HG03460 (cell line): Measurements from ENCODE around the gene DYNLL1.
"Not testable (repeated sequence)": the region's sequence is repeated elsewhere in the genome, so short reads cannot be mapped to it uniquely, and the experiment has no call there.

Experiments used
- ATAC-seq: cut with Tn5 transposase; IDR thresholded peaks from one replicate; pipeline ENCODE4 v1.9.1; 2021; ENCODE audit not compliant: unreplicated experiment

Gene DYNLL1

DNA sequence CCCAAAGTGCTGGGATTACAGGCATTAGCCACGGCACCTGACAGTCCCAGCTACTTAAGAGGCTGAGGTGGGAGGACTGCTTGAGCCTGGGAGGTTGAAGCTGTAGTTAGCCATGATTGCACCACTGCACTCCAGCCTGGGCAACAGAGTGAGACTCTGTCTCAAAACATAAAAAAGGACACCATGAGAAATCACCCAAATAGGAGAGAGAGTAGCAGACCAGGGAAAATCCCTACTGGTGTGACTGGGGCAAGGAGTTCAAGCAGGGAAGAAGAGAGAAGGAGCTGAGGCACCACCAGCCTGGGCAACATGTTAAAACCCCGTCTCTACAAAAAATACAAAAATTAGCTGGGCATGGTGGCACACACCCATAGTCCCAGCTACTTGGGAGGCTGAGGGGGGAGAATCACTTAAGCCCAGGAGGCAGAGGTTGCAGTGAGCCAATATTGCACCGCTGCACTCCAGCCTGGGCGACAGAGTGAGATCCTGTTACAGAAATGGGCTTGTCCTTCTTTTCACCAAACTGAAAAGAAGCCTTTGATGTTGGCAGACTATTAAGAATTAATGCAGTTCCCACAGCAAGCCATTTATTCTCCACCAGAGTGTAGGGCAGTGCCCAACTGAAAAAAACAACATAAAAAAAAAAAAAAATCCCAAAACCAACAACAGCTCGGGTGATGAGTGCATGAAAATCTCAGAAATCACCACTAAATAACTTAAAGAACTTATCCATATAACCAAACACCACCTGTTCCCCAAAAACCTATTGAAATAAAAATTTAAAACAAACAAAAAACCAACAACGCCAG lies 21.9 kb upstream of the DYNLL1 start:
- ATAC-seq = no peak

DNA sequence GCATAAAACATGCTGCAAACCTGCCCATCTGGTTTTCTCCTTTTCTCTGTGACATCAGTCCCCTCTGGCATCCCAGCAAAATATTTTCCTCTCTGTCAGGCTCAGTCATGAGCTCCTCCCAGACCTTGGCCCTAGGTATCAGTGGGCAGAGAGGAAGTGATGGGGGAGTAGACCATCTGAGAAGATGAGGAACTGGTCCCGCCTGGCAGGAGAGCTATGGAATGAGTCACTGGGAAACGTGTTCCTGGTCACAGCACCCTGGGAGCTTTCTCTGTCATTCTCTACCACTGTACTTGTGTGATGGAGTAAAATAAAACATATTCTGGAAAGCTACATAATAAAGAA lies 21.3 kb upstream of the DYNLL1 start:
- ATAC-seq = no peak

DNA sequence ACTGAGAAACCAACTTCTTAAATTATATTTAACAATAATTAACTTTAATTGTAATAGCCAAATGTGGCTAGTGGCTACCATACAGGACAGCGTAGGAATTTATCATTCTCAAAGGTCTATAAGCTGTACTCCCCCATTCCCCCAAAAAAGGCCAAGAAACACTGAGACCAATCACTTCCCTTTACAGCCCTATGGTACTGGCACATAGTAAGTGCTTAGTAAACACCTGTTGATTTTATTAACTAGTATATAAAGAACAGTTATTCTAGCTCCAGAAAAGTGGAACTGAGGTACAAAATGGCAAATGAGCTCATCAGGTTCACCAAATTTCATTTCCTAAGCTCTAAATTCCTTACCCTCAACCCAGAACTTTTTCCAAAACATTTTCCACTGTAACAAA lies 20.3 kb upstream of the DYNLL1 start:
- no peak for ATAC-seq

DNA sequence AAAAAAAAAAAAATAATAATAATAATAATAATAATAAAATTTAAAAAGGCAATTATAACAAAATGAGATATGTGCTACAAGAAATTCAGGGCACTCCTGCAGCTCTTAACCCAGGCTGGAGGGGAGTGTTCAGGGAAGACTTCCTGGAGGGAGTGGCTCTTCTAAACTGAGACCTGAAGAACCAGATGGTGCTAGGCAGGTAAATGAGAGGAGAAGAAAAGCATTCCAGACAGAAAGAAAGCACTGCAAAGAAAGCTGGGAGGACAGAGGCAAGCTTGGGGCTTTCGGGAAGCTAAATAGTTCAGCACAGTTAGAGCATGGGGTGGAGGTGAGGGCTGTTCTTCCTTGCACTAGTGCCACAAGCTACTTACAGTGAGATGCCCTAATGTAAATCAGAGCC lies 16.5 kb upstream of the DYNLL1 start:
- ATAC-seq = no peak

DNA sequence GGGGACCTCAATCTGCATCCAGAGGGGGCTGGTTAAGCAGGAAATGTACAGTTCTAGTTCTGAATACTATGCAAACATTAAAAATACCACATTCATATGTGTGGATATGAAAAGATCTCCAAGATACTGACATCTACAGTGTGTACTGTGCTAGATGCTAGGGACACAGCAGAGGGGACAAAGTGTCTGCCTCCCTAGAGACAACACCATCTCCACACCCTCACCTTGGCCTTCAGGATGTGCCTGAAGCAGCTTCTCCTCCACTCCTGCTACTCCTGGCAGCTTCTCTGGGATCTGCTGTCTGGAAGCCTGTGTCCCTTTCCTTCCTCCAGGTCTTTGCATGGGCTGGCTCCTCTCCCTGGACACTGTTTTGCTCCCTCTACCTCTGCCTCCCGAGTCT lies 15.7 kb upstream of the DYNLL1 start:
- no peak for ATAC-seq

DNA sequence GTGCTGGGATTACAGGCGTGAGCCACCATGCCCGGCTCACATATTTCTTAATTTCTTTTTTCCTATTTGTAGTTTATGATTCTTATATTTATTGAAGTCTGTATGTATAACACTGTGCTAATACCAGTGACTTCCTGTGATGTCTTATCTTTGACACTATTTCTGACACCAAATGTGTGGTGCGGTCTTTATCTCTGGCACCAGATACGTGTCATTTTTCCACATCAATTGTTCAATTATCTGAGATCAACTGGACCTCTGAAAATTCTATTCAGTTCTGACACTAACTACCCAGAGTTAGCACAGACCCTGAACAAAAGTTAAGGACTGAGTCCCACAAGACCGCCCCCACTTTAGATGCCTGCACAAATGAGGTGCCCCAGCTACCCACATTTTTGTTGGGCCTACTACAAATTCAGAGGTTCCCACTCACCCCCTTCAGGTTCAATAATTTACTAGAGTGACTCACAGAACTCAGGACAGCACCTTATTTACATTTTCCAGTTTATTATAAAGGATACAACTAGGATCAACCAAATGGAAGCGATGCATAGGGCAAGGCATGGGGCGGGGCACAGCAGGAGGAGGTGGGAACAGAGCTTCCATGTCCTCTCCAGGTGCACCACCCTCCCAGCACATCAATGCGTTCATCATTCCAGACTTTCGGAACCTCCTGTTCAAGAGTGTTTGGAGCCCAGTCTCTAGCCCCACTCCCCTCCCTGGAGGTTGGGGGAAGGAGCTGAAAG lies 14.7 kb upstream of the DYNLL1 start:
- no peak for ATAC-seq

DNA sequence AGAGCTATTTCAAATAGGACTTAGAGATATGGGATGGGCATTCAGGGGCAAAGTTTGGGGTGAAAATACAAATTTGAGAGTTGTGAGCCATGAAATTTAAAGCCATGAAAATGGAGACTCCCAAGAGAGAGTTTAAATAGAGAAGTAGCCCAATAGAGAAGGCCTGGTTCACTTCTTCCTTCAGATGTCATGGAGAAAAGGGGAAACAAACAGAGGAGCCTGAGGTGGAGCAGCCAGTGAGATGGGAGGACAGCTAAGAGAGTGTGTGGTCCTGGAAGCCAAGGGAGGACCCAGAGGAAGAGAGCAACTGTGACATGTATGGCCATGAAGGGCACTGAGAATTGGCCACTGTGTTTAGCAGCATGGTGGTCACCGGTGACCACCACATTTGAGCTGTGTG lies 12.3 kb upstream of the DYNLL1 start:
- no peak for ATAC-seq

DNA sequence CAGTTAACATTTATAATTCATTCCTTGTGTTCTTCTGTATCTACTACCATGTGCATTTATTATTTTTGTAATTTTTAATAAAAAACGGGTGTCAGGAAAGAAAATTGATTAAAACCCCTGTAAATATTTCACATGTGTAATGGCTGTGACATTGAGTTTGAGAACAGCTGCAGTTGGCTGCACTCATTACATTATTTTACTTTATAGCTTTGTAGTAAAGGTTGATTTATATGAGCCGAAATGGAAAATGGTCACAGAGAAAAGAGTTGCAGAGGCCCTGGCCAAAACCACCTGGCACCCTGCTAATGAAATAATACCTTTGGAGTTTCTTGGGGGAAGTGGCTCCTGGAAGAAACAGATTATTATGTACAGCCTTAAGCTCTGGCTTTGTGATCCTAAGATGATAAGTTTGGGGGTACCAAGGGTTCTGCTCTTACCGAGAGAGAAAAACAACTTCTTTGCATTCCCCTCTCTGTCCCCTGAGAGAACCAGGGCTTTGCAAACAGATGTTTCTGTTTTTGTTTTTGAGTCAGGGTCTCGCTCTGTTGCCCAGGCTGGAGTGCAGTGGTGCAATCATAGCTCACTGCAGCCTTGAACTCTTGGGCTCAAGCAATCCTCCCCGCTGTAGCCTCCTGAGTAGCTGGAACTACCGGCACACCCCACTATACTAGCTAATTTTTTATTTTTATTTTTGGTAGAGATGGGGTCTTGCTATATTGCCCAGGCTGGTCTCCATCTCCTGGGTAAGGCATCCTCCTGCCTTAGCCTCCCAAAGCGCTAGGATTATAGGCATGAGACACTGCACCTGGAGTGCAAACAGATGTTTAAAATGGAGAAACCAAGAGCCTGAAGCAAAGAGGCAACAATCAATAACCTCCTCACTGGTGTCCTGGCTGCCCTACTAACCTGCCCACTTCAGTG lies 9.7 kb upstream of the DYNLL1 start:
- no peak for ATAC-seq

DNA sequence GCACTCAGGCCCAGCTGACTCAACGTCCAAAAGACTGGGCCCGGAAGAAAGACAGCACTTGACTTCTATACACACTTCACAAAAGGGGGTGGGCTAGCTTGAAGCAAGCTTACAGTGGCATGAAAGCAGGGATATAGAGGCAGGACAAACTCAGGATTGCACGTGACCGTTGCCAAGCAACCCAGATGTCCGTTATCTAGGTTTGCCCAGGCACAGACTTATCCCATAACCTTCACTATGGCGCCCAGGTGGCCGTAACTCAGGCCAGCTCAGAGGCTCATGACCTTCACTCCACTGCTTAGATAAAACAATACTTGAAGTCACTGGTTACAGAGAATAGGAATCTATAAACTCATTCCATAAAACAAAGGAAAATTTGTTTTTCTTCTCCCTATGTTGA lies 8.4 kb upstream of the DYNLL1 start:
- not testable (repeated sequence) for ATAC-seq

DNA sequence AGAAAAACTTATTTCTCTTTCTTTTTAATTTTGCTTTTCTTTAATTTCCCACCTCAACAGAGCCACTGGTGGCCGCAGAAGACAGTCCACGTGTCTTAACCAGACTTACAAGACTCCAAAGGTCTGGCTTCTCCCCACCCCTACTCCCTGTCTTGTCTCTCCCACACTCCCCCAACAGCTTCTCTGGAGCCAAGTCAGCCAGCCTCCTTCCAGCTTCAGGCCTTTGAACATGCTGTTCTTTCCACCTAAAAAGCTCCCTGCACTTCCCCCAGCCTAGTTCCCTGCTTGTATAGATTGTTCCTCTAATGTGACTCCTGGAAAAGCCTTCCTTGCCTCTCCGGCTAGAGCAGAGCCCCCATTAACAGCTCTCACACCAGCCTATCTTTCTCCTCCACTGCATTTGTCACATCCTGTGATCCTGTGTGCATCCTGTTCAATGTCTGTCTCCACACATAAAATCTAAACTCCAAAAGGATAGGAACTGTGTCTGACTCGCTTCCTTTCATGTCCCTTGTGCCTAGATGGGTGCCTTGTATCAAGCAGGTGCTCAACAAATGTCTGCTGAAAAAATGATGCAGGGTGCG lies 7.8 kb upstream of the DYNLL1 start:
- no peak for ATAC-seq

DNA sequence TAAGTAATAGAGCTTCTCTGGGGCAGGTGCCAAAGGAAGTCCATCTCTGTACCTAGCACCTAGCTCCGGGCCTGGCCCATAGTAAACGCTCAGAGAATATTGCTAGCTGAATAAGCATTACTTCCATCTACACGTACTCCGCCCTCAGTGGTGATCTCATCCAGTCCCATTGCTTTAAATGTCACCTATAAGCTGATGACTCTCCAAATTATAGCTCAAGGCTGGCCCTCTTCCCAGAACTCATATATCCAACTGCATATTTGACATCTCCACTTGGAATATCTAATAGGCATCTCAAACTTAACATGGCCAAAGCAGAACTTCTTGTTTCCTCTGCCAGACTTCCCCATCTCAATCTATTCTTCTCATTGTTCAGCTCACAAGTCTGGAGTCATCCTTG lies 6.9 kb upstream of the DYNLL1 start:
- no peak for ATAC-seq

DNA sequence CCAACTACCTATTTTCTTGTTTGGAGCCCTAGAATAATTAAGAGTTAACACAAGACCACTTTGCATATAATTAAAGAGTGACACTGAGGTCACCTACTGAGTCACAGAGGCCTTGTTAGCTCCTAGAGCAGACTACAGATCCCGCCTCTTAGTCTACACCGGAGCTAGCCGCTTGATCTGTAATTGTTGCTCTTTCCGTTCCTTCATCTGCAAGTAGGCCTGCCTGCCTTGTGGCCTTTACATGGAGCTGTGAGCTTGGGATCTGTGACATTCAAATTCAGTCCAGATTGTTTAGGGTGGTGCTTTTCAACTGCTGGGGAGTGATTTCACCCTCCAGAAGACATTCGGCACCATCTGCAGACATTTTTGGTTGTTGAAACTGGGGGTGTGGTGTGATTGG lies 5.6 kb upstream of the DYNLL1 start:
- ATAC-seq = no peak

DNA sequence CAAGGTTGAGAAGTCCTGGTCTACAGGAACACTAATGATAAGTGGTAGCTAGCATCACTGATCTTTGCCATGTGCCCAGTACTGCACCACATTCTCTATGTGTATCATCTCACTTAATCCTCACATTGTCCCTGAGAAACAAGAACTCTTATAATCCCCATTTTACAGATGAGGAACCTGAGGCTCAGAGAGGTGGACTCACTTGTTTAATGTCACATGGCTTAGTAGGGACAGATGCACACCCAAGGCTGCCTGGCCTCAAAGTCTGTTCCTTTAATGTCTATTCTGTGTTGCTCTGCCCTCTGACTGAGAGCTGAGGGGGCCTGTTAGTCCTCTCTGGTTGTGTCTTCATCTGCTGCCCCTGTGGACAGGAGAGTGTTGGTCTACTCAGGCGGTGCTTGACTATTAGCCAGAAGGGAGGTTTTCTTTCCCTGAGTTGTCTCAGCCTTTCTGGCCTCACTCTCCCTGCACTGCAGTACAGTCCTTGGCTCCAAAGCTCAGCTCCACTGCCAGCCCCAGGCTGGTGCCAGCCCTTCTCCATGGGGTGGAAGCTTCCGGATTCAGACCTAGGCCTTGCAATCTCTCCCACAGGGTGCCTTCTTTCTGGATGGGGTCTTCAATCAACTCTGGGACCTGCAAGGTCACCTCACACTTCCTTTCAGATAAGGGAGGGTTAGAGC lies 4.9 kb upstream of the DYNLL1 start:
- ATAC-seq = no peak

DNA sequence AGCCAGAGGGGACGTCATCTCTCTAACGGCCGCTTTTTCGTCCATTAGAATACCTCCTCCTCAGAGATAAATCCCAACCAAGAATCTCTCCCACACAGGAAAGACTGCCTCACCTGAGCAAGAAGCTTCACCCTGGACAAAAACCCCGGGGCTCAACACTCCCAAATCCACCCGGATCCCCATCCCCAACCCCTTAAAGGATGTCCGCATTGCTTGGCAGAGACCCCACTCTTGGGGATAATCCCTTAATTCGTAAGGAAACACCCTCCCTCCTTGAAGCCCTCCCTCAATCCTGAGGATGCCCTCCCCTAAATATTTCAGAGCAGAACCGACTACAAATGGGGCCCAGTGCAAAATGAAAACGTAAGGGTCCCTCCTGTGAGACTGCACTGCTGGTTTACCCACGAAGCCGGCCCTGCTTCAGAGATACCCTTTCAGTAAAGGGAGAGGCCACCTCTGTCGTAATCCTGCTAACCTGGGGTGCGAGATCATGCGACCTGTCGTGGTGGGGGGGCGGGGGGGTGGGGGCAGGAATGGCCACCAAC lies 655 bp upstream of the DYNLL1 start:
- ATAC-seq = peak; percentile 4

DNA sequence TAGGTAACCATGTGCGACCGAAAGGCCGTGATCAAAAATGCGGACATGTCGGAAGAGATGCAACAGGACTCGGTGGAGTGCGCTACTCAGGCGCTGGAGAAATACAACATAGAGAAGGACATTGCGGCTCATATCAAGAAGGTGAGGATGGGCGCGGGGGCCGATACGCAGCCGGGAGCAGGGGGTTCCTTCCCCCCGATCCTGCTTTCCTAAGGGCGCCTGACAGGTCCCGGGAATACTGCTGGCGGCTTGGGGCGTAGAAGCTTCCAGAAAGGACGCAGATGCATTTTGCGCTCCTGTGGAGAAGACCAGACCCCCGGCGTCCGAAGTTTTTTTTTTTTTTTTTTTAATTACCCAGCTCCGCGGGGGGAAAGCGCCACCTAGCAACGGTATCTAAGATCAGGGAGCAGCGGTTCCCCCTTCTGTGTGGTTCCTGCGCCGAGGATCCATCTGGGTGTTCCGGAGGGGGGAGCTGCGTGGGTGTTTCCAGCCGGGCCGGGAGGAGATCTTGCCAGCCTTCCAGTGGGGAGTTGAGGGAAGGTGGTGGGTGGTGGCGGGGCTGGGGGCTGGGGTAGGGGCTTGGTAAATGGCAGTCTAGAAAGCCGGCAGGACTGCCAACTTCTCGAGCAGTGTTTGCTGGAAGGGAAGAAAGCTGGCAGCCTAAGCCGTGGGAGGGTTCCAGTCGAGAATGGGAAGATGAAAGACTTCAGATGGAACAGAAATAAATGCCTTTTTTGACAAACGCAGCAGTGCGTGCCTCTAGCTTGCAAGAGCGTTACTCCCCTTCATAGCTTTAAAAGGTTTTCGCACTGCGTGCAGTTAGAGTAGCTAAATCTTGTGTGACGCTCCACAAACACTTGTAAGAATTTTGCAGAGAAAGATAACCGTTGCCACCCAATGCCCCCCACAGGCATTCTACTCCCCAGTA lies 764 bp downstream of the DYNLL1 start:
- peak; percentile 12 for ATAC-seq

DNA sequence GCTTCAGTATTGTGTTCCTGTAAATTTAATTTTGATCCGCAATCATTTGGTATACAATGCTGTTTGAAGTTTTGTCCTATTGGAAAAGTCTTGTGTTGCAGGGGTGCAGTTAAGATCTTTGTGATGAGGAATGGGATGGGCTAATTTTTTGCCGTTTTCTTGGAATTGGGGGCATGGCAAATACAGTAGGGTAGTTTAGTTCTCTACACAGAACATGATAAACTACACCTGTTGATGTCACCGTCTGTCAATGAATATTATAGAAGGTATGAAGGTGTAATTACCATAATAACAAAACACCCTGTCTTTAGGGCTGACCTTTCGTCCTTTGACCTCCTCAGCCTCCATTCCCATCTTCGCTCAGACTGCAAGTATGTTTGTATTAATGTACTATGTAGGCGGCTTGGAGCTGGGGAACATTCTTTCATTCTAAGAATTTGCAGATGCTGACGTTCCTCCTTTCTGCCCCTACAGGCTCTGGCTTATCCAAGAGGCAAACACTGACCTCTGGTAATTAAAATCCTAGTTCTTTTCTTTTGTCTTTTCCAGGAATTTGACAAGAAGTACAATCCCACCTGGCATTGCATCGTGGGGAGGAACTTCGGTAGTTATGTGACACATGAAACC lies 1.7 kb downstream of the DYNLL1 start:
- no peak for ATAC-seq

DNA sequence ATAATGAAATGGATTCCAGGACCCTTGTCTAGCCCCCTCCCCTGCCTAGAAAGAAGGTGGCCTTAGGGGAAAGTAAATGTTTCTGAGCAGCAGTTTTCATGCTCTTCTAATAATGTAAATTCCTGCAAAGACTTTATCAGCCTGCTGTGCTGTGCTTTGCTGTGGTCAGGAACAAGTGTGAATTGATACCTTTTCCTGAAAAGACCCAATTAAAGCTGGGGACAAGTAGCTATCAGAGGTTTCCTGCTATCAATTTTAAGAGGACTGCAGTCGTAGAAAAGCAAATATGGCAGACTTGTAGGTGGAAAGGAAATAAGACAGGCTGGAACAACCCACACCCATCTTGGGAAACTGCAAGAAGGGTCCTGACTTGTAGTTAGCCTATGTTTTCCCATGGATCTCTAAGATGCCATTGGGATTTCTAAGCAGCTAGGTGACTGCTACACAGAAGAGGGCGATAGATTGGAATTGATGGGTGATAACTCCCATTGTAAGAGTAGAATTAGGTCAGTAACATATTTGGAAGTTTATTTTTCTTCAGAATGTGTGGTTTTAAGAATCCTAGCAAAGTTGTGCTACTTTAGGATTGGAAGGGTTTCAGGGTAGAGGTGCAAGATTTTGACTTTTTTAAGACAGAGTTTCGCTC lies 3.1 kb downstream of the DYNLL1 start:
- no peak for ATAC-seq

DNA sequence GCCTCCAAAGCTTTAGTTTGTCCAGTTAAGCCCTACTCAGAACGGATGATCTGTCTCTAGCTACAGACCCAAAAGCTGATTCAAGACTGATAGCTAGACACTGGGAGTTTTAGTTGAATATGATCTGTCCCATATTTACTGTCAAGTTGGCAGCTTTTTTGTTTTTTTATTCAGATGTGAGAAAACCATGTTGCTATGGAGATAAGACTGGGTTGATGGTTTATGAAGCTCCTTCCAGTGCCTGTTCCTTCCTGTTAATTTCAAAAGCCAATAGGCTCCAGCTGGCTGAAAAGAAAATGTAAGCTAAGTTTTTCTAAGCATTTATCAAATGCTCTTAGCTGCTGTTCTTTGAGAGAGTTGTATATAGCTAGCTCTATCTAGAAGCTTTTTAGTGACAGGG lies 4.7 kb downstream of the DYNLL1 start:
- ATAC-seq = no peak
